Measurements from ENCODE around the gene SPPL2B. TPM values are rescaled to one million over a fixed set of nuclear protein-coding genes. Genes with fewer than 3 reads are reported as not detected.

SPPL2B gene
- total RNA-seq, 1 experiment from 2014 or later = 76.0 TPM

DNA sequence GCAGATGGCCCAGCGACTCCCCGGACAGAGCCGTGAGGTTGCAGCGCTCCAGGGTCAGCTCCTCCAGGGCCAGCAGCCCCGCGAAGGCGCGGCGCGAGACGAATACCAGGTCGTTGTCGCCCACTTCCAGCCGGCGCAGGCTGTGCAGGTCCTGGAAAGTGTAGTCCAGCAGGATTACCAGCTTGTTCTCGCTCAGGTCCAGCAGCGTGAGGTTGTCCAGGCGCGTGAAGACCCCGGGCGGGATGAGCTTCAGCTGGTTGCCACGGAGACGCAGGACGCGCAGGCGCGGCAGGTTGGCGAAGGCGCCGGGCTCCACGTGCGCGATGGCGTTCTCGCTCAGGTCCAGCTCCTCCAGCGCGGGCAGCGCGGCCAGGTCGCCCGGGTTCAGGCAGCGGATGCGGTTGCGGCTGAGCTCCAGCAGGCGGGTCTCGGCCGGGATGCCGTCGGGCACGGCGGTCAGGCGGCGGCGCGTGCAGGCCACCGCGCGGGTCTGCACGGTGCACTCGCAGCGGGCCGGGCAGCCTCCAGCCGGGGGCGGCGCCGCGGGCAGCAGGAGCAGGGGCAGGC is 37.2 kb upstream of the SPPL2B start:
- Histone ChIP-seq H3K4me1 (ENCODE audit: control insufficient read depth, insufficient read depth, low read length) (no peaks in the 10 kb centered on the region), H3K36me3 (ENCODE audit: control insufficient read depth, insufficient read depth, low read length) (no peaks in the 10 kb centered on the region), H3K27ac (ENCODE audit: low read length) (no peak overlapping the region), H3K4me3 (ENCODE audit: low read depth in 2 of 2, low read length in 2 of 2) (no peak overlapping the region), H3K9me3 (ENCODE audit: control insufficient read depth, insufficient read depth, low read depth, low read length) (no peaks in the 10 kb centered on the region), H3K27me3 (ENCODE audit: control insufficient read depth, insufficient read depth, low read length) (no peaks in the 10 kb centered on the region)
- no TSS peak for BruUV-seq (replicated peaks)
- no peak for ATAC-seq
- intact Hi-C loops (cut with micrococcal nuclease; ENCODE audit: unreplicated experiment) = no loop called here
- CTCF ChIA-PET = no interaction called here
- no peak for DNase-seq (ENCODE audit: low read depth, low spot score)
- POLR2A ChIA-PET = no interaction called here
- no peak for TF ChIP-seq SIN3A (IDR thresholded peaks at IDR 0.05; ENCODE audit: borderline replicate concordance, insufficient read depth, low read depth, low read length)
- TF ChIP-seq, protein P1, sequence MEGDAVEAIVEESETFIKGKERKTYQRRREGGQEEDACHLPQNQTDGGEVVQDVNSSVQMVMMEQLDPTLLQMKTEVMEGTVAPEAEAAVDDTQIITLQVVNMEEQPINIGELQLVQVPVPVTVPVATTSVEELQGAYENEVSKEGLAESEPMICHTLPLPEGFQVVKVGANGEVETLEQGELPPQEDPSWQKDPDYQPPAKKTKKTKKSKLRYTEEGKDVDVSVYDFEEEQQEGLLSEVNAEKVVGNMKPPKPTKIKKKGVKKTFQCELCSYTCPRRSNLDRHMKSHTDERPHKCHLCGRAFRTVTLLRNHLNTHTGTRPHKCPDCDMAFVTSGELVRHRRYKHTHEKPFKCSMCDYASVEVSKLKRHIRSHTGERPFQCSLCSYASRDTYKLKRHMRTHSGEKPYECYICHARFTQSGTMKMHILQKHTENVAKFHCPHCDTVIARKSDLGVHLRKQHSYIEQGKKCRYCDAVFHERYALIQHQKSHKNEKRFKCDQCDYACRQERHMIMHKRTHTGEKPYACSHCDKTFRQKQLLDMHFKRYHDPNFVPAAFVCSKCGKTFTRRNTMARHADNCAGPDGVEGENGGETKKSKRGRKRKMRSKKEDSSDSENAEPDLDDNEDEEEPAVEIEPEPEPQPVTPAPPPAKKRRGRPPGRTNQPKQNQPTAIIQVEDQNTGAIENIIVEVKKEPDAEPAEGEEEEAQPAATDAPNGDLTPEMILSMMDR (IDR thresholded peaks at IDR 0.05) = no peak
- TF ChIP-seq POLR2AphosphoS5 (IDR thresholded peaks at IDR 0.05; ENCODE audit: low read depth, low read length) = no peak
- no peak for TF ChIP-seq TCF7L2 (IDR thresholded peaks at IDR 0.05; ENCODE audit: low read depth, low read length)
- TF ChIP-seq, protein P2, sequence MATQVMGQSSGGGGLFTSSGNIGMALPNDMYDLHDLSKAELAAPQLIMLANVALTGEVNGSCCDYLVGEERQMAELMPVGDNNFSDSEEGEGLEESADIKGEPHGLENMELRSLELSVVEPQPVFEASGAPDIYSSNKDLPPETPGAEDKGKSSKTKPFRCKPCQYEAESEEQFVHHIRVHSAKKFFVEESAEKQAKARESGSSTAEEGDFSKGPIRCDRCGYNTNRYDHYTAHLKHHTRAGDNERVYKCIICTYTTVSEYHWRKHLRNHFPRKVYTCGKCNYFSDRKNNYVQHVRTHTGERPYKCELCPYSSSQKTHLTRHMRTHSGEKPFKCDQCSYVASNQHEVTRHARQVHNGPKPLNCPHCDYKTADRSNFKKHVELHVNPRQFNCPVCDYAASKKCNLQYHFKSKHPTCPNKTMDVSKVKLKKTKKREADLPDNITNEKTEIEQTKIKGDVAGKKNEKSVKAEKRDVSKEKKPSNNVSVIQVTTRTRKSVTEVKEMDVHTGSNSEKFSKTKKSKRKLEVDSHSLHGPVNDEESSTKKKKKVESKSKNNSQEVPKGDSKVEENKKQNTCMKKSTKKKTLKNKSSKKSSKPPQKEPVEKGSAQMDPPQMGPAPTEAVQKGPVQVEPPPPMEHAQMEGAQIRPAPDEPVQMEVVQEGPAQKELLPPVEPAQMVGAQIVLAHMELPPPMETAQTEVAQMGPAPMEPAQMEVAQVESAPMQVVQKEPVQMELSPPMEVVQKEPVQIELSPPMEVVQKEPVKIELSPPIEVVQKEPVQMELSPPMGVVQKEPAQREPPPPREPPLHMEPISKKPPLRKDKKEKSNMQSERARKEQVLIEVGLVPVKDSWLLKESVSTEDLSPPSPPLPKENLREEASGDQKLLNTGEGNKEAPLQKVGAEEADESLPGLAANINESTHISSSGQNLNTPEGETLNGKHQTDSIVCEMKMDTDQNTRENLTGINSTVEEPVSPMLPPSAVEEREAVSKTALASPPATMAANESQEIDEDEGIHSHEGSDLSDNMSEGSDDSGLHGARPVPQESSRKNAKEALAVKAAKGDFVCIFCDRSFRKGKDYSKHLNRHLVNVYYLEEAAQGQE (IDR thresholded peaks at IDR 0.05; ENCODE audit: insufficient read depth in 1 of 2, low read depth in 2 of 2, low read length in 1 of 2) = no peak
- in situ Hi-C loops (cut with HindIII; ENCODE audit: low pct_unique_long_range_greater_than_20kb, low sequenced_read_pairs) = no loop called here

DNA sequence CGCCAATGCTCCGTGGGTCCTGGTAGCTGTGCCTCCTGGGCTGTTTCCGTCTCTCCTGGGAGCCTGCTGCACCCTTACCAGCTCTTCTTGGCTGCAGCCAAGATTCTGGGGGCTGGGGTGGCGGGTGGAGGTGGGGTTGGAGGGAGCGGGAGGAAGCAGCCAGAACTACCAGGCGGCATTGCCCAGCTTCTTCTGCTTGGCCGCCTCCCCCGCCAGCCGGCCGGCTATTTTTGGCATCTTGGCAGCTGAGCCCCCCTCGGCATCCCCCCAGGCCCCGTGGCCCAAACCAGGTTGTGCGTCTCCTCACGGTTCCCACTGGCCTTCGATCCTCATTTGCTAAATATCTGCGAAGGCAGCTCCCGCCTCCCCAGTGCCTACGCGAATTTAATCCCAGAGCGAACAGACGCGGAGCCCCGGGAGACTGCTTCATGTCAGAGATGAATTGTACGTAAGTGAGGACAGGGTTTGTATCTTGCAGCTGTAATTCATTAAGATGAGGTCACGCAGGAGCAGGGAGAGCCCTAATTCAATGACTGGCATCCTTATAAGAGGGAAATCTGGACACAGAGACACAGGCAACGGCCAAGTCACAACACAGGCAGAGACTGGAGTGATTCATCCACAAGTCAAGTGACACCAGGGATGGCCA is 33.7 kb upstream of the SPPL2B start:
- CTCF ChIA-PET = no interaction called here
- TF ChIP-seq SIN3A (IDR thresholded peaks at IDR 0.05; ENCODE audit: borderline replicate concordance, insufficient read depth, low read depth, low read length) = no peak
- TF ChIP-seq TCF7L2 (IDR thresholded peaks at IDR 0.05; ENCODE audit: low read depth, low read length) = no peak
- TF ChIP-seq, protein P2 (IDR thresholded peaks at IDR 0.05; ENCODE audit: insufficient read depth in 1 of 2, low read depth in 2 of 2, low read length in 1 of 2) = no peak
- TF ChIP-seq, protein P1 (IDR thresholded peaks at IDR 0.05) = no peak
- TF ChIP-seq POLR2AphosphoS5 (IDR thresholded peaks at IDR 0.05; ENCODE audit: low read depth, low read length) = no peak

More for the DNA sequence above, 33.7 kb upstream of the SPPL2B start:
- in situ Hi-C loops (cut with HindIII; ENCODE audit: low pct_unique_long_range_greater_than_20kb, low sequenced_read_pairs) (no loop called here), intact Hi-C loops (cut with micrococcal nuclease; ENCODE audit: unreplicated experiment) (no loop called here)
- no peak overlapping the region for H3K27ac ChIP-seq (ENCODE audit: low read length)
- peak; percentile 58 for ATAC-seq
- no peak for DNase-seq (ENCODE audit: low read depth, low spot score)
- no peaks in the 10 kb centered on the region for H3K4me1 ChIP-seq (ENCODE audit: control insufficient read depth, insufficient read depth, low read length)
- H3K4me3 ChIP-seq (ENCODE audit: low read depth in 2 of 2, low read length in 2 of 2) = no peak overlapping the region
- no peaks in the 10 kb centered on the region for H3K9me3 ChIP-seq (ENCODE audit: control insufficient read depth, insufficient read depth, low read depth, low read length)
- no TSS peak for BruUV-seq (replicated peaks)
- no peaks in the 10 kb centered on the region for H3K36me3 ChIP-seq (ENCODE audit: control insufficient read depth, insufficient read depth, low read length)
- no peaks in the 10 kb centered on the region for H3K27me3 ChIP-seq (ENCODE audit: control insufficient read depth, insufficient read depth, low read length)
- POLR2A ChIA-PET = no interaction called here

Data from Panc1 (cell line).